Measurements from ENCODE around the gene FREY1. TPM values are rescaled to one million over a fixed set of nuclear protein-coding genes. Genes with fewer than 3 reads are reported as not detected.

FREY1 gene
- total RNA-seq, 4 donors from 2014 or later: not detected

DNA sequence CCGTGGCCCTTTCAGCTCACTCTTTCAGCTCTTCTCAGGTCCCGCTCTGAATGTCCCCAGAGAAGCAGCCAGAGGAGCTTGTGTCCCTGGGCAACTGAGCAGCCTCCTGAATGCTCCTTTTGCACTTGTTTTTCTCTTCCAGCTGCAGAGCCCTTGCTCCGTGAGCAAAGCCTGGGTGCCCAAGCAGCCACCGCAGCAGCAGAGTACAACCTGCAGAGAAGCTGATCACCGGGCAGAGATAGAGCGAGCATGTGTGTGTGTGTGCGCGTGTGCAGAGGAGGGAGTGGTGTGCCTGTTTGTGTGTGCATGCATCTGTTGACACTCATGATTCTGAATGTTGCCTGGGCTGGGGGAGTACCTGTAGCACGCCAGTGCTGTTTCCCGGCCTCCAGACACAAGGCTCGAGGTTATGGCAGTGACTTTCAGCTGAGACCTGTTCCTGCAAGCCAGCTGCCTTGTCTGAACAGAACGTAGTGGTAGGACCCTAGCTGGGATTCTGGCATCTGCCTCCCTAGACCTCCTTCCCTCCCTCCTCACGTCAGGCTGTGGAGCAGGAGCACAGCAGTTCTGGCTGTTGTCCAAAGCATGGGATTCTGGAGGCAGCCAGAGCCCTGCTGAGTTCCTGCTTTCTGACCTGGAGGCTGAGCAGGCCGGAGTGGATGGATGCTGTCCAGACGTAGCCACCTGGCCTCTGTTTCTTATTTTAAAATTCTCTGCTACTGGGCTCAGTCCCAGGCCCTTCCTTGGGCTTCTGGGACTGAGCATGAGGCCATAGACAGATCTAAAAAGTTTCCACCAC is 26.1 kb downstream of the FREY1 start:
- Histone ChIP-seq H3K9me3 (no peaks in the 10 kb centered on the region), H3K4me3 (no peak overlapping the region), H3K36me3 (peaks cover 0 to 44% of the 10 kb centered on the region in 2 donors), H3K4me1 (peaks cover 3 to 16% of the 10 kb centered on the region in 2 donors), H3K27me3 (no peaks in the 10 kb centered on the region), H3K27ac (peak overlapping the region in 1 of 4 donors; percentile 41)
- intact Hi-C loops (cut with DNase I; ENCODE audit: low total_unique reads) (no loop called here), in situ Hi-C loops (cut with MboI; ENCODE audit: low sequenced_read_pairs in 4 of 4) (no loop called here)
- ATAC-seq (no peak), DNase-seq (no peak)
- TF ChIP-seq POLR2A (IDR thresholded peaks at IDR 0.05): no peak
- TF ChIP-seq, protein P1, sequence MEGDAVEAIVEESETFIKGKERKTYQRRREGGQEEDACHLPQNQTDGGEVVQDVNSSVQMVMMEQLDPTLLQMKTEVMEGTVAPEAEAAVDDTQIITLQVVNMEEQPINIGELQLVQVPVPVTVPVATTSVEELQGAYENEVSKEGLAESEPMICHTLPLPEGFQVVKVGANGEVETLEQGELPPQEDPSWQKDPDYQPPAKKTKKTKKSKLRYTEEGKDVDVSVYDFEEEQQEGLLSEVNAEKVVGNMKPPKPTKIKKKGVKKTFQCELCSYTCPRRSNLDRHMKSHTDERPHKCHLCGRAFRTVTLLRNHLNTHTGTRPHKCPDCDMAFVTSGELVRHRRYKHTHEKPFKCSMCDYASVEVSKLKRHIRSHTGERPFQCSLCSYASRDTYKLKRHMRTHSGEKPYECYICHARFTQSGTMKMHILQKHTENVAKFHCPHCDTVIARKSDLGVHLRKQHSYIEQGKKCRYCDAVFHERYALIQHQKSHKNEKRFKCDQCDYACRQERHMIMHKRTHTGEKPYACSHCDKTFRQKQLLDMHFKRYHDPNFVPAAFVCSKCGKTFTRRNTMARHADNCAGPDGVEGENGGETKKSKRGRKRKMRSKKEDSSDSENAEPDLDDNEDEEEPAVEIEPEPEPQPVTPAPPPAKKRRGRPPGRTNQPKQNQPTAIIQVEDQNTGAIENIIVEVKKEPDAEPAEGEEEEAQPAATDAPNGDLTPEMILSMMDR (IDR thresholded peaks at IDR 0.05 in 4 of 5, conservative IDR thresholded peaks at IDR 0.05 in 1 of 5): no peak

DNA sequence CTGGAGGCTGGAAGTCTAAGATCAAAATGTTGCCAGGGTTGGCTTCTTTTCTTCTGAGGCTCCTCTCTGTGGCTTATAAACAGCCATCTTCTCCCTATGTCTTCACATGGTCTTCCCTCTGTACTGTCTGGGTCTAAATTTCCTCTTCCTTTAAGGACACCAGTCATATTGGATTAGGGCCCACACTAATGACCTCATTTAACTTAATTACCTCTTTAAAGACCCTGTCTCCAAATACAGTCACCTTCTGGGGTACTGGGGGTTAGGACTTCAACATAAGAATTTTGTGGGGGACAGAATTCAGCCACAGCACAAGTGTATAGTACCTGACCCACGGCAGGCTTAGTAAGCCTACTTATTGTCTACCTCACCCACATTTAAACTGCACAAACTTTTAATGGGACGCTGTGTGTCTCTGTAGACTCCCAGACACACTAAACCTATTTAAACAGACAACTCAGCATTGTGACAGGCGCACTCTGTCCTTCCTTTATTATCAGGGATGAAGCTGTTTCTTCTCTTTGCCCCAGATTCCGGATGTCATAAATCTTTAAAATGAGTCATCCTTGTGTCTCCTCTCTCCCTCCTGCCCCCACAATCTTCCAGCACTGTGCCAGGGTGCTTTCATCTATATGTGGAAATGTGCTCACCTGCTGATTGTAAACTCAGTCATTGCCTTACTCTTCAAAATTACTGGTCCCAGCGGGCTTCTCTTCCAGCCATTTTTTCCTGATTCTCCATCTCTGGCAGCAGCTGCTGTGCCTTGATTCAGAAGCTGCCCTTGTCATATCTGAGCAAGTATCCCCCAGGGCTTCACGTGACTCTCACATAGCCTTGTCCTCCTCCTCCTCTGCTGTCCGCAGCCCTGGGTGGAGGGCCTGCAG is 27.0 kb downstream of the FREY1 start:
- ATAC-seq: peak; percentile 45 to 59
- Histone ChIP-seq H3K36me3 (peaks cover 0 to 52% of the 10 kb centered on the region in 2 donors), H3K4me1 (peaks cover 0 to 16% of the 10 kb centered on the region in 2 donors), H3K27ac (peak overlapping the region in 3 of 4 donors; percentile 12 to 65 (median 44)), H3K9me3 (no peaks in the 10 kb centered on the region), H3K4me3 (no peak overlapping the region), H3K27me3 (no peaks in the 10 kb centered on the region)
- TF ChIP-seq, protein P1 (IDR thresholded peaks at IDR 0.05 in 4 of 5, conservative IDR thresholded peaks at IDR 0.05 in 1 of 5): no peak
- no peak for TF ChIP-seq POLR2A (IDR thresholded peaks at IDR 0.05)
- in situ Hi-C loops (cut with MboI; ENCODE audit: low sequenced_read_pairs in 4 of 4): no loop called here
- DNase-seq: no peak
- intact Hi-C loops (cut with DNase I; ENCODE audit: low total_unique reads): no loop called here

- Histone ChIP-seq H3K36me3 (peaks cover 0 to 74% of the 10 kb centered on the region in 2 donors), H3K9me3 (no peaks in the 10 kb centered on the region), H3K4me1 (peaks cover 0 to 16% of the 10 kb centered on the region in 2 donors), H3K27ac (no peak overlapping the region), H3K4me3 (no peak overlapping the region), H3K27me3 (no peaks in the 10 kb centered on the region)
- no peak for TF ChIP-seq POLR2A (IDR thresholded peaks at IDR 0.05)
- TF ChIP-seq, protein P1 (IDR thresholded peaks at IDR 0.05 in 4 of 5, conservative IDR thresholded peaks at IDR 0.05 in 1 of 5): no peak
- no peak for DNase-seq
- intact Hi-C loops (cut with DNase I; ENCODE audit: low total_unique reads): no loop called here
- no peak for ATAC-seq
- in situ Hi-C loops (cut with MboI; ENCODE audit: low sequenced_read_pairs in 4 of 4): no loop called here
These were observed 29.2 kb downstream of the FREY1 start for GRCh38 chr11:45877845-45878244.

- ATAC-seq (no peak), DNase-seq (no peak)
- Histone ChIP-seq H3K36me3 (peaks cover 0 to 80% of the 10 kb centered on the region in 2 donors), H3K27ac (no peak overlapping the region), H3K4me3 (no peak overlapping the region), H3K4me1 (peaks cover 0 to 16% of the 10 kb centered on the region in 2 donors), H3K9me3 (no peaks in the 10 kb centered on the region), H3K27me3 (no peaks in the 10 kb centered on the region)
- in situ Hi-C loops (cut with MboI; ENCODE audit: low sequenced_read_pairs in 4 of 4) (no loop called here), intact Hi-C loops (cut with DNase I; ENCODE audit: low total_unique reads) (no loop called here)
- TF ChIP-seq, protein P1 (IDR thresholded peaks at IDR 0.05 in 4 of 5, conservative IDR thresholded peaks at IDR 0.05 in 1 of 5): no peak
- no peak for TF ChIP-seq POLR2A (IDR thresholded peaks at IDR 0.05)
These were observed 29.9 kb downstream of the FREY1 start for GRCh38 chr11:45877221-45877620.
